DND-41 (cell line): ENCODE data around the gene ARNT2.

ENCODE experiments used
- ATAC-seq: fragments of 200-7000 bp; cut with Tn5 transposase; 3 replicates; pipeline ENCODE4 v1.9.1; 2021; ENCODE audit warnings: low read depth; ENCODE audit not compliant: insufficient read depth
- DNase-seq: peaks from one replicate; pipeline ENCODE4 v3.0.0-alpha.2; 2020
- H2AFZ ChIP-seq: 2 replicates; pipeline ENCODE4 v1.6.0; 2012; ENCODE audit warnings: low read depth, low read length
- H3K27ac ChIP-seq: 2 replicates; pipeline ENCODE4 v1.5.1; 2012; ENCODE audit warnings: low read length, inconsistent platforms
- H3K27me3 ChIP-seq: fragments of 200-600 bp; sonication (generic); 2 replicates; pipeline ENCODE4 v1.6.0; 2012; ENCODE audit warnings: low read length, mild to moderate bottlenecking, inconsistent platforms; ENCODE audit not compliant: insufficient read depth, poor library complexity
- H3K36me3 ChIP-seq: 2 replicates; pipeline ENCODE4 v1.5.1; 2012; ENCODE audit warnings: low read length, inconsistent platforms; ENCODE audit not compliant: insufficient read depth
- H3K4me1 ChIP-seq: 2 replicates; pipeline ENCODE4 v1.5.1; 2012; ENCODE audit warnings: mild to moderate bottlenecking, low read length; ENCODE audit not compliant: insufficient read depth
- H3K4me2 ChIP-seq: 2 replicates; pipeline ENCODE4 v1.6.0; 2012; ENCODE audit warnings: mild to moderate bottlenecking, moderate library complexity, low read length, inconsistent platforms; ENCODE audit not compliant: insufficient read depth
- H3K4me3 ChIP-seq, 2 experiments: fragments of 200-600 bp in 1 of 2; shearing (Covaris generic) in 1 of 2; 2 replicates each; pipeline ENCODE4 v1.5.1; 2012 to 2016; ENCODE audit warnings: inconsistent platforms in 2 of 2, low read length in 2 of 2, mild to moderate bottlenecking in 2 of 2, low read depth in 1 of 2, moderate library complexity in 1 of 2
- H3K79me2 ChIP-seq: 2 replicates; pipeline ENCODE4 v1.6.0; 2012; ENCODE audit warnings: low read length, inconsistent platforms; ENCODE audit not compliant: insufficient read depth
- H3K9ac ChIP-seq: 2 replicates; pipeline ENCODE4 v1.6.0; 2012; ENCODE audit warnings: low read depth, mild to moderate bottlenecking, inconsistent platforms, low read length, moderate library complexity
- H3K9me3 ChIP-seq: 2 replicates; pipeline ENCODE4 v1.5.1; 2012; ENCODE audit warnings: low read length, moderate library complexity, mild to moderate bottlenecking, inconsistent platforms; ENCODE audit not compliant: insufficient read depth, severe bottlenecking
- H4K20me1 ChIP-seq: 2 replicates; pipeline ENCODE4 v1.6.0; 2012; ENCODE audit warnings: low read length; ENCODE audit not compliant: insufficient read depth
- CTCF ChIP-seq: IDR thresholded peaks from 2 replicates; pipeline ENCODE4 v1.5.1; 2012; ENCODE audit warnings: borderline replicate concordance, low read length, moderate library complexity, mild to moderate bottlenecking; ENCODE audit not compliant: poor library complexity, severe bottlenecking; ENCODE audit errors: extremely low read depth
- EZH2 ChIP-seq: IDR thresholded peaks from 3 replicates; pipeline ENCODE4 v1.6.1; 2012; ENCODE audit warnings: borderline replicate concordance, low read depth, mild to moderate bottlenecking, moderate library complexity, low read length, inconsistent platforms; ENCODE audit not compliant: severe bottlenecking

Gene ARNT2

GRCh38 chr15:80556694-80557367 lies 152.6 kb downstream of the ARNT2 start:
- no peak overlapping the region for H2AFZ ChIP-seq
- no peak for DNase-seq
- TF ChIP-seq CTCF: no peak
- no peak for TF ChIP-seq EZH2
- H3K9ac ChIP-seq: no peak overlapping the region
- H3K27me3 ChIP-seq: peaks cover 8% of the 10 kb centered on the region
- no peak overlapping the region for H3K4me3 ChIP-seq
- H3K79me2 ChIP-seq: no peaks in the 10 kb centered on the region
- H3K36me3 ChIP-seq: no peaks in the 10 kb centered on the region
- H3K4me1 ChIP-seq: no peaks in the 10 kb centered on the region
- H4K20me1 ChIP-seq: no peaks in the 10 kb centered on the region
- no peak overlapping the region for H3K27ac ChIP-seq
- H3K9me3 ChIP-seq: no peaks in the 10 kb centered on the region
- H3K4me2 ChIP-seq: no peak overlapping the region
- no peak for ATAC-seq

GRCh38 chr15:80557441-80558234 lies 153.5 kb downstream of the ARNT2 start:
- Histone ChIP-seq H3K79me2 (no peaks in the 10 kb centered on the region), H2AFZ (no peak overlapping the region), H3K36me3 (no peaks in the 10 kb centered on the region), H3K27ac (no peak overlapping the region), H3K9me3 (no peaks in the 10 kb centered on the region), H3K27me3 (peaks cover 4% of the 10 kb centered on the region), H3K4me1 (no peaks in the 10 kb centered on the region), H4K20me1 (no peaks in the 10 kb centered on the region), H3K4me2 (no peak overlapping the region), H3K9ac (no peak overlapping the region), H3K4me3 (no peak overlapping the region)
- DNase-seq (no peak), ATAC-seq (no peak)
- TF ChIP-seq CTCF (no peak), EZH2 (no peak)

GRCh38 chr15:80558631-80559319 lies 154.6 kb downstream of the ARNT2 start:
- Histone ChIP-seq H3K27ac (no peak overlapping the region), H4K20me1 (no peaks in the 10 kb centered on the region), H3K4me2 (no peak overlapping the region), H3K9me3 (no peaks in the 10 kb centered on the region), H3K27me3 (no peaks in the 10 kb centered on the region), H2AFZ (no peak overlapping the region), H3K36me3 (no peaks in the 10 kb centered on the region), H3K4me1 (no peaks in the 10 kb centered on the region), H3K9ac (no peak overlapping the region), H3K79me2 (no peaks in the 10 kb centered on the region), H3K4me3 (no peak overlapping the region)
- DNase-seq: no peak
- no peak for ATAC-seq
- TF ChIP-seq CTCF: no peak
- TF ChIP-seq EZH2: no peak
